ENCODE measurements around the gene DNLZ.

Gene DNLZ

GRCh38 chr9:136318111-136318775 lies 45.3 kb downstream of the DNLZ start:
- no peak for DNase-seq (ENCODE audit: low read depth in 3 of 3)

GRCh38 chr9:136317695-136318094 lies 45.8 kb downstream of the DNLZ start:
- DNase-seq (ENCODE audit: low read depth in 3 of 3): no peak

GRCh38 chr9:136316896-136317676 lies 46.5 kb downstream of the DNLZ start:
- no peak for DNase-seq (ENCODE audit: low read depth in 3 of 3)

- DNase-seq (ENCODE audit: low read depth in 3 of 3): no peak
Observed at GRCh38 chr9:136316271-136316751, 47.2 kb downstream of the DNLZ start.

- no peak for DNase-seq (ENCODE audit: low read depth in 3 of 3)
Observed at GRCh38 chr9:136314944-136315343, 48.6 kb downstream of the DNLZ start.

- DNase-seq (ENCODE audit: low read depth in 3 of 3): no peak
Observed at GRCh38 chr9:136314056-136314416, 49.5 kb downstream of the DNLZ start.

- no peak for DNase-seq (ENCODE audit: low read depth in 3 of 3)
Observed at GRCh38 chr9:136313111-136314055, 50.2 kb downstream of the DNLZ start.

- DNase-seq (ENCODE audit: low read depth in 3 of 3): peak in 2 of 3 experiments; percentile 22 to 35
Observed at GRCh38 chr9:136312436-136312835, 51.1 kb downstream of the DNLZ start.

GRCh38 chr9:136312009-136312375 lies 51.6 kb downstream of the DNLZ start:
- DNase-seq (ENCODE audit: low read depth in 3 of 3): no peak

GRCh38 chr9:136311051-136312008 lies 52.2 kb downstream of the DNLZ start:
- DNase-seq (ENCODE audit: low read depth in 3 of 3): no peak

- no peak for DNase-seq (ENCODE audit: low read depth in 3 of 3)
Observed at GRCh38 chr9:136310273-136311030, 53.1 kb downstream of the DNLZ start.

GRCh38 chr9:136309806-136310220 lies 53.7 kb downstream of the DNLZ start:
- DNase-seq (ENCODE audit: low read depth in 3 of 3): no peak
